ENCODE measurements around the gene RBM38.
"Not testable (repeated sequence)": the region's sequence is repeated elsewhere in the genome, so short reads cannot be mapped to it uniquely, and the experiment has no call there.

The RBM38 gene

GRCh38 chr20:57405236-57406016 lies 14.2 kb downstream of the RBM38 start:
- DNase-seq, result no peak

GRCh38 chr20:57407541-57407956 lies 16.4 kb downstream of the RBM38 start:
- no peak for DNase-seq

GRCh38 chr20:57408131-57408530 lies 16.9 kb downstream of the RBM38 start:
- DNase-seq, result no peak

- DNase-seq, result no peak
Observed at GRCh38 chr20:57408536-57409233, 17.5 kb downstream of the RBM38 start.

GRCh38 chr20:57409316-57409671 lies 18.1 kb downstream of the RBM38 start:
- no peak for DNase-seq

GRCh38 chr20:57409672-57410397 lies 18.6 kb downstream of the RBM38 start:
- no peak for DNase-seq

- DNase-seq, result no peak
Observed at GRCh38 chr20:57410398-57410920, 19.3 kb downstream of the RBM38 start.

- DNase-seq, result no peak
Observed at GRCh38 chr20:57410924-57411323, 19.7 kb downstream of the RBM38 start.

- DNase-seq, result no peak
Observed at GRCh38 chr20:57411406-57412283, 20.4 kb downstream of the RBM38 start.

- no peak for DNase-seq
Observed at GRCh38 chr20:57412347-57413029, 21.3 kb downstream of the RBM38 start.

- DNase-seq, result no peak
Observed at GRCh38 chr20:57413986-57414385, 22.8 kb downstream of the RBM38 start.

GRCh38 chr20:57414867-57415592 lies 23.8 kb downstream of the RBM38 start:
- DNase-seq, result no peak

- DNase-seq, result no peak
Observed at GRCh38 chr20:57415771-57416170, 24.6 kb downstream of the RBM38 start.

- DNase-seq, result no peak
Observed at GRCh38 chr20:57416296-57417022, 25.3 kb downstream of the RBM38 start.

GRCh38 chr20:57417051-57417689 lies 26.0 kb downstream of the RBM38 start:
- DNase-seq, result no peak

- no peak for DNase-seq
Observed at GRCh38 chr20:57417830-57418780, 26.9 kb downstream of the RBM38 start.

- not testable (repeated sequence) for DNase-seq
Observed at GRCh38 chr20:57419479-57419878, 28.3 kb downstream of the RBM38 start.

GRCh38 chr20:57420571-57421252 lies 29.5 kb downstream of the RBM38 start:
- DNase-seq, result no peak

Measured in GDM1 (cell line).